Right lung (tissue), 5 donors: ENCODE results near the gene ACTR3C. TPM values are rescaled to one million over a fixed set of nuclear protein-coding genes. Genes with fewer than 3 reads are reported as not detected.
"Not testable (repeated sequence)": the region's sequence is repeated elsewhere in the genome, so short reads cannot be mapped to it uniquely, and the experiment has no call there.

Source experiments
- DNase-seq, 2 donors: peaks; one replicate each; pipeline ENCODE4 v3.0.0-alpha.2; 2013
- polyA plus RNA-seq, 5 donors: library from polyadenylated mRNA; unstranded; fragments of 120-200 nt; gene quantifications; one replicate each; pipeline versions ENCODE4 v1.2.1 to v1.2.3, GENCODE V29; 2013; ENCODE audit warnings: inconsistent platforms in 1 of 5, low replicate concordance in 1 of 5; ENCODE audit not compliant: insufficient read length in 5 of 5, insufficient read depth in 1 of 5

ACTR3C gene
- polyA plus RNA-seq, 5 donors: 4.0 to 9.4 (median 5.4) TPM

GRCh38 chr7:150316987-150317386 is 6.4 kb downstream of the ACTR3C start:
- DNase-seq: not testable (repeated sequence)

- DNase-seq: no peak
These were observed 8.6 kb downstream of the ACTR3C start for GRCh38 chr7:150314639-150315239.

GRCh38 chr7:150313870-150314269 is 9.5 kb downstream of the ACTR3C start:
- no peak for DNase-seq

GRCh38 chr7:150313367-150313809 is 10.0 kb downstream of the ACTR3C start:
- no peak for DNase-seq

DNA sequence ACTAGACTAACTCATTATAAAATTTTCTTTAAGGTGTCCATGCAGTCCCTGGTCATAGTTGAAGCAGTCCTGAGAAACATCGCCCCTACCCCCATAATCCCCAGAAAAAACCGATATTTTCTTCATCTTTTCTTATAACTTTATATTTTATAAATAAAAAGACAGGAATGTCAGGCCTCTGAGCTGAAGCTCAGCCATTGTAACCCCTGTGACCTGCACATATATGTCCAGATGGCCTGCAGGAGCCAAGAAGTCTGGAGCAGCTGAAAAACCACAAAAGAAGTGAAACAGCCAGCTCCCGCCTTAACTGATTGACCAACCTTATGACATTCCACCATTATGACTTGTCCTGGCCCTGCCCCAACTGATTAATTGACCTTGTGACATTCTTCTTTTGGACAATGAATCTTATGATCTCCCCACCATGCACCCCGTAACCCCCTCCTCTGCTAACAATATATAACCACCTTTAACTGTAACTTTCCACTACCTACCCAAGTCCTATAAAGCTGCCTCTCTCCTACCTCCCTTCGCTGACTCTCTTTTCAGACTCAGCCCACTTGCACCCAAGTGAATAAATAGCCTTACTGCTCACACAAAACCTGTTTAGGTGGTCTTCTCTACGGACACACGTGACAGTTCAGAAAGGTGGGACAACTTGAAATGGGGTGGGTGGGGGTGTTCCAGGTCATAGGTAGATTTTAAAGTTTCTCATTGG is 10.5 kb downstream of the ACTR3C start:
- not testable (repeated sequence) for DNase-seq

DNA sequence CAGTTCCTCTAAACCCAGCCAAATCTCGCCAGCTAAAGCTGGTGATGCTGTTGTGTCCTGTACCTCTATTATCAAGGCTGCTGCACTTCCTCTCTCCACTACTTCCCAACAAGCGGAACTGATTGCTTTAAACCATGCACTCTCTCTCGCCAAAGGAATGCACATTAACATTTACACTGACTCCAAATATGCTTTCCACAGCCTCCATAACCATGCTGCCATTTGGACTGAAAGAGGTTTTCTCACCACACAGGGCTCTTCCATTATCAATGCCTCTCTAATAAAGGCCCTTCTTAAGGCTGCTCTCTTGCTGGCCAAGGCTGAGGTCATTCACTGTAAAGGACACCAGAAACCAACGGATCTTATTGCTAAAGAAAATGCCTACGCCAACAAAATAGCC is 11.6 kb downstream of the ACTR3C start:
- no peak for DNase-seq

DNA sequence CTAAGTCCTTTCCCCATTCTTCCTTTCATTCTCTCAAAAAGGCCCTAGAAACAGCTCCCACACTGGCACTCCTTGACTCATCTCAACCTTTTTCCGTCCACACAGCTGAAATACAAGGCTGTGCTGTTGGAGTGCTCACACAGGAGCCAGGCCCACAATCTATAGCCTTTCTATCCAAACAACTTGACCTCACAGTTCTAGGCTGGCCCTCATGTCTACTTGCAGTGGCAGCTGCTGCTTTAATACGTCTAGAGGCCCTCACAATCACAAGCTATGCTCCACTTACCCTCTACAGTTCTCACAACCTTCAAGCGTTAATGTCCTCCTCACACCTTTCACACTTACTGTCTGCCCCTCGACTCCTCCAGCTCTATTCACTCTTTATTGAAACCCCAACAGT is 12.2 kb downstream of the ACTR3C start:
- no peak for DNase-seq

DNA sequence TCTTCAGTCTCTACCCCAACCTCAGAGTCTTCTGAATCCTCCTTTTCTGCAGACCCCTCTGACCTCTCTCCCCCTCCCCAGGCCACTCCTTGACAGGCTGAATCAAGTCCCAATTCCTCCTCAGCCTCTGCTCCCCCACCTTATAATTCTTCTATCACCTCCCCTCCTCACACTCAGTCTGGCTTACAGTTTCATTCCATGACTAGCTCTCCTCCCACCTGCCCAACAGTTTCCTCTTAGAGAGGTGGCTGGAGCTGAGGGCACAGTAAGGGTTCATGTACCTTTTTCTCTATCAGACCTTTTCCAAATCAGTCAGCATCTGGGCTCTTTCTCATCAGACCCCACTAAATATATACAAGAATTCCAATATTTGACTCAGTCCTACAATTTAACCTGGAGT is 14.8 kb downstream of the ACTR3C start:
- DNase-seq: no peak

DNA sequence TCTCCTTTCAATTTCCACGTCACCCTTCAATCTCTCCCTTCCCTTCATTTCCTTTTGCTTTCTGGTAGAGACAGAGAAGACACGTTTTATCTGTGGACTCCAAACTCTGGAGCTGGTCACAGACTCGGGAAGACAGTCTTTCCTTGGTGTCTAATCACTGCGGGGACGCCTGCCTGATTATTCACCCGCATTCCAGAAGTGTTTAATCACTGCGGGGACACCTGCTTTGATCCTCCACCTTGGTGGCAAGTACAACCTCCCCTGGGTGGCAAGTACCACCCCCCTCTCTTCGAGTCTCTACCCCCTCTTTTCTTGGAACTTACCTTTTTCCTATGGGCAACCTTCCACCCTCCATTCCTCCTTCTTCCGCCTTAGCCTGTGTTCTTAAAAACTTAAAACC is 15.4 kb downstream of the ACTR3C start:
- DNase-seq: no peak

DNA sequence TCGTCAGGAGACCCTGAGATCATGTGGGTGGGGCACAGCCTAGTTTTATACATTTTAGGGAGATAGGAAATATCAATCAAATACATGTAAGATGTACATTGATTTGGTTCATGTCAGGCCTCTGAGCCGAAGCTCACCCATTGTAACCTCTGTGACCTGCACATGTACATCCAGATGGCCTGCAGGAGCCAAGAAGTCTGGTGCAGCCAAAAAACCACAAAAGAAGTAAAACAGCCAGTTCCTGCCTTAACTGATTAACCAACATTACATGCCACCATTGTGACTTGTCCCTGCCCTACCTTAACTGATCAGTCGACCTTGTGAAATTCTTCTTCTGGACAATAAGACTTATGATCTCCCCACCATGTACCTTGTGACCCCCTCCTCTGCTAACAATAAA is 16.2 kb downstream of the ACTR3C start:
- no peak for DNase-seq

- not testable (repeated sequence) for DNase-seq
These were observed 17.0 kb downstream of the ACTR3C start for GRCh38 chr7:150306377-150306776.

DNA sequence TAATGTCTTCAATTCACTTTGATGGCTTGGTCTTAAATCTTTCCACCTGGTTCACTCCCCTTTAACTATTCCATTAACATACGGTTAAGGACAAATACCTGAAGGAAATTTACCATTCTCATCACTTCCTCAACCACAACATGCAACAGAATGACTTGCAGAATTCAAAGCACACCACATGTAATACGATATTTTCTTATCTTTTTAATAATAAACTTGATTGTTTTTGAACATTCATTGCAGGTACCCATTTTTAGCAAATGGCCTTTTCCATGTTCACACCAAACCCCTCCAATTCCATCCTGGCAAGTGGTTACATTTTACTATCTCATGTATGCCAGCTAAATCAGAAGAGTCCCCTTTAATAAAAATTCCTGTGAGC is 17.5 kb downstream of the ACTR3C start:
- not testable (repeated sequence) for DNase-seq

GRCh38 chr7:150305259-150305902 is 18.0 kb downstream of the ACTR3C start:
- DNase-seq: not testable (repeated sequence)

DNA sequence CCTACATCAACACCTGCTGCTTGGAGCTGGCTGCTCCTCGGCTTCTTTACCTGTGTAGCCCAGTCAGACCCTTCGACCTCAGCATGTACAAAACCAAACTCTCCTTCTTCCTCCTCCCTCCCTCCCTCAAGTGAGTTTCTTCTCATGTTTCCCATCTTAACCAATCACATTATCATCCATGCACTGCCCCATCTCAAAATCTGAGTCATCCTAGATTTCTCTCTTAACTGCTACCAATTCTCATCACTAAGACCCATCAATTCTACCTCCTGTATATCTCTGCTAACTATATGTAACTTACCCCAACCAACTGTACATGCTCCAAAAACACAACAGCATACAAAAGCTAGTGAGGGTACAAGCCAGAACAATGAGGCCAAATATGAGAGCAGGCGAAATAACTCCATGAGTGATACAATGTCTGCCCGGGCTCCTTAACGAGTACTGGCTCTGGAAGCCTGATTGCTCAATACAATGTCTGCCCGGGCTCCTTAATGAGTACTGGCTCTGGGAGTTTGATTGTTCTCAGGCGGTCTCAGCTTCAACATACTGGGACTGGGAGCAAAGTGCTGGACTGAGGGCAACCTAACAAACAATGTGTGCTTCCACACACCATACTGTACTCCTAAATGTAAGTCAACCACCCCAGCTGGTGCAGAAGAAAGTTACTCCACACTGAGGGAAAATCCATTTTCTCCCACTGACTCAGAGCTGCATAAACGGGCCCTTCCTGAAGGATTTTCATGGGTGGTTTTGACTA is 18.7 kb downstream of the ACTR3C start:
- not testable (repeated sequence) for DNase-seq

GRCh38 chr7:150302908-150303310 is 20.4 kb downstream of the ACTR3C start:
- DNase-seq: not testable (repeated sequence)

GRCh38 chr7:150297978-150298377 is 25.4 kb downstream of the ACTR3C start:
- DNase-seq: not testable (repeated sequence)

- DNase-seq: not testable (repeated sequence)
These were observed 26.5 kb downstream of the ACTR3C start for GRCh38 chr7:150296802-150297201.

- not testable (repeated sequence) for DNase-seq
These were observed 27.7 kb downstream of the ACTR3C start for GRCh38 chr7:150295614-150296013.

DNA sequence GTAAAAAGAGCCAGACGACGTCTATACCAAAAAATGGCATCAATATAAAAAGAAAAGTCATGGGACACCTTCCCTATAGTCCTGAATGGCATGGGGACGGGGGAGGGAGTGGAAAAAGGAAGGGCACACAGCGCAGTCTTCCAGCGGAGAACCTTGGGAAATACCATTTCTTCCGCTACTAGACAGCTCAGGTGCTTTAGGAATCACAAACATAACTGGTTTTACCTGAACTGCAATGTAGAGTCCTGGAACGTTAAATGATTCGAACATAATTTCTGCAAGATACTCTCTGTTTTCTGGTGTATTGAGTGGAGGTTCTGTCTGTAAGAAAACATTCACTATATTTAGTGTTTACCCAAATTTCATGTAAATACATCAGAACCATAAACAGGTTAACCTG is 28.3 kb downstream of the ACTR3C start:
- DNase-seq: not testable (repeated sequence)

GRCh38 chr7:150290317-150290716 is 33.0 kb downstream of the ACTR3C start:
- DNase-seq: not testable (repeated sequence)

GRCh38 chr7:150288816-150289215 is 34.5 kb downstream of the ACTR3C start:
- DNase-seq: not testable (repeated sequence)

- not testable (repeated sequence) for DNase-seq
These were observed 35.5 kb downstream of the ACTR3C start for GRCh38 chr7:150287815-150288214.
